ENCODE measurements around the gene MFSD6.
"Not testable (repeated sequence)": the region's sequence is repeated elsewhere in the genome, so short reads cannot be mapped to it uniquely, and the experiment has no call there.

Gene MFSD6

GRCh38 chr2:190407662-190408537 is at the start of gene MFSD6:
MFSD6 (plus strand) TSS chr2:190408355; CDS start chr2:190436030, 27,675 bp downstream.
- FAIRE-seq, result no peak

DNA sequence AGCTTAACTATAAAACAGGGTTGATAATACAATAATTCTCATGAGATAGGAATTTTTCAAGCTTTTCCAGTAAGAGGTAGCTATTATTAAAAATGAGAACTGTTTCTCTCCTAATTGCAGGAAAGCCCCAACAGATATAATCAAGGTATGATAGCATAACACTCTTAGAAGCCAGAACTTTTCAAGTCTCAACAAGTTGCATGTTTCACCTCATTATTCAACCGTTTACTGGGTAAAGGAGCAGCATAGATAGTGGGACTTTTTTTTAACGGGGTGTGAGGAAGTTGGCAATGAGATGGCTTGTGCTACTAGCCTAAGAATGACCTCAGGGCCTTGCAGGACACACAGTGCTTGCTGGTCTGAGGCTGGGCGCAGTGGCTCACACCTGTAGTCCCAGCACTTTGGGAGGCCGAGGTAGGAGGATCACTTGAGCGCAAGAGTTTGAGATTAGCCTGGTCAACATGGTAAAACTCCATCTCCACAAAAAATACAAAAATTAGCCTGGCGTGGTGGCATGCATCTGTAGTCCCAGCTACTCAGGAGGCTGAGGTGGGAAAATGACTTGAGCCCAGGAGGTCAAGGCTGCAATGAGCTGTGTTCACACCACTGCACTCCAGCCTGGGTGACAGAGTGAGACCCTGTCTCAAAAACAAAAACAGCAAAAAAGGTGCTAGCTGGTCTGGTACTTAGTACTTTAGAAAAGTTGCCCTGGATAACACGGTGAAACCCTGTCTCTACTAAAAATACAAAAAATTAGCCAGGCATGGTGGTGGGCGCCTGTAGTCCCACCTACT is 49.3 kb upstream of the MFSD6 start:
- FAIRE-seq, result not testable (repeated sequence)

DNA sequence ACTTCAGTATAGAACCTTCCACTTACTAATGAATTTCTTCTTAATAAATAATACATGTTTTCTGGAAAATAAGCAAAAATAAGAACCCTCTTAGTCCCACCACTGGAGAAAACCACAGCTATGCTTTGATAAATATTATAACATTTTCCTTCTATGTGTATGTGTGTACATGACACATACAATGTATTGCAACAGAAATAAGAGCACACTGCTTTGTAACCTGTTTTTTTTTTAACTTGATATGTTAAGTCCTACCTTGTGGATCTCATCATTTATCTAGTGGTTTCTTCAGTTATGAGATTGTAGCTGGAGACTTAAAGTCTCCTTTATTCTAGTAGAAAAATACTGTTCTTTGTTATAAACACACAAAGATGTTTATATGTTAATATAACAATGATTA is 47.6 kb upstream of the MFSD6 start:
- FAIRE-seq, result no peak

GRCh38 chr2:190360965-190361364 is 47.2 kb upstream of the MFSD6 start:
- no peak for FAIRE-seq

DNA sequence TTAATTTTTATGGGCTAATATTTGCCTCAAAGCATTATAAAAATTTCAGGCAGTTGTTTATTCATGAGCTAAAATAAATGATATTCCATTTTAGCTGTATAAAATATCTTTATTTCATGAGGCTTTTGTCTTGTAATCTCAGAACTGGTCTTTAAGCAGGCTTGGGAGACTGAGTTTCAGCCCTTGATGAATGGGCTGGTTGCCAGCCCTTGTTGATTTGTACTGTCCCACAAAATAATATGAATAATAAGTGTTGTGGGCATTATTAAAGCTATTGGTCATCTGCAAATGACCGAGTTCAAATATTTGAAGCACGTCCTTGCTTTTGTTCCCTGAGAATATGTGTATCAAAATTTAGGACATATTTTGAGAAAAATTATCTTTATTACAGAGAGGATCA is 46.6 kb upstream of the MFSD6 start:
- FAIRE-seq, result no peak

DNA sequence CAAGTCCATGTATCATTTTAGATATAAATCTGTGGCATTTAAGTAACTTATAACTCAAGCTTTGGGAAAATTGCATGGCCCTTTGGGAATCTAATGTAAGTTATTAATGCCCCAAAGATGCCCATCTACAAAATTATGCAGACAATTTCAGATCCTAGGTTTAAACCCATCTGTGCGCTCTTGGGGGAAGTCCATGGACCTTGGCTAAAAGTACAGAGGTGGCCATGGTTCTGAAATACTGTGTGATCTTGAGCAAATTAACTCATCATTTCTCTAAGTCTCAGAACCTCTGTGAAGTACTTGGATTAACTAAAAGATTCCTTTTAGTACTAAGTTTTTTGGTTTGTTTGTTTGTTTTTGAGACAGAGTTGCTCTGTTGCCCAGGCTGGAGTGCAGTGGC is 45.3 kb upstream of the MFSD6 start:
- no peak for FAIRE-seq

DNA sequence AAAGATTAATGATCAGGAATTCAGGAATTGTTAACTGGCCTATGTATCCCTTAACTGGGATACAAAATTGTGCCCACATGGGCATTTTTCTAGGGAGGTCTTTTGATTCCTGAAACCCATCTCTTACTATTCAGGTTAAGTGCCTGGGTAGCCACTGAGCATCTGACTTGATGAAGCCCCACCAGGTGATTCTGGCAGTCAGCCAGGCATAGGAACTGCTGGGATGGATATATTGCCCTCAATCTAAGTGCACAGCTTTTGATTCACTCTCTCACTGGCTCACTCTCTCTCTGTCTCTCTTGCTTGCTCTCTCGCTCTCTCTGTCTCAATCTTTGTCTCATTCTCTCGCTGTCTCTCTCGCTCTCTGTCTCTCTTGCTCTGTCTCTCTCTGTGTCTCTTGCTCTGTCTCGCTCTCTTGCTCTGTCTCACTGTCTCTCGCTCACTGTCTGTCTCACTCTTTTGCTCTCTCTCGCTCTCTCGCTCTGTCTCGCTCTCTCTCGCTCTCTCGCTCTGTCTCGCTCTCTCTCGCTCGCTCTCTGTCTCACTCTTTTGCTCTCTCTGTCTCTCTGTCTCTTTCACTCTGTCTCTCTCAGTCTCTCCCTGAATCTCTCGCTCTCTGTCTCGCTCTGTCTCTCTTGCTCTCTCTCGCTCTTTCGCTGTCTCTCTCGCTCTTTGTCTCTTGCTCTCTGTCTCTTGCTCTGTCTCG is 42.5 kb upstream of the MFSD6 start:
- FAIRE-seq, result no peak

GRCh38 chr2:190366248-190366753 is 41.9 kb upstream of the MFSD6 start:
- no peak for FAIRE-seq

DNA sequence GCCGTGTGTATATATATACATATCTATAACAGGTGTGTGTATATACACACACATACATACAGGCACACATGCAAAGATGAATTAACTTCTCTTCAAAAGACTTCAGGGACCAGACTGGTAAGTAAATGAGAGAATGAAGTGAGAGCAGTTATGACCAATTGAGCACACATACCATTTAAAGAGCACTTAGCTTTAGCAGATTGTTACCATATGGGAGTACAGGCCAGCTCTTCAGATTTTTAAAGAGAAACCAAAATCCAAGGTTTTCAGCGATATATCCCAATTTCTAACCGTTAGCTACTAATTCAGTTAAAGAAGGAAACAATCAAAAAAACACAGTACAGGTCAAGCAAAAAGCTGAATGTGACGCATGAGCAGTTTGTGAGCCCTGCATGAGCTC is 41.1 kb upstream of the MFSD6 start:
- no peak for FAIRE-seq

DNA sequence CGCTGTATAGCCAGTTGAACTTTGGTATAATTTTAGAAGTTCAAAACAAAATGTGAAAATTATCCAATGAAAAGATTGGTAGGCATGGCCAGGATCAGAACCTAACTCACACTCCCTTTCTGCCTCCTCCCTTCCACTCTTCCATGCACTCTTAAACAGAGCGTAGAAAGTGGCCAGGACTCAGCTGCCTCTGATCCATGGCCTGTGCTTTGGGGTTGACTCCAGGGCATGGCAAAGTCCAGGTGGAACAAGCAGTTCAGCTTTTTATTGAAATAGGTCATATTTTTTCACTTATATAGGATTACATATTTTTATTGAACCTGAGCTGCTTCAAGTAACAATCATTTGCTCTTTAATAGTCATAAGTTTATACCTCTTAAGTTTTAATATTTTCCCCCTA is 38.5 kb upstream of the MFSD6 start:
- no peak for FAIRE-seq

DNA sequence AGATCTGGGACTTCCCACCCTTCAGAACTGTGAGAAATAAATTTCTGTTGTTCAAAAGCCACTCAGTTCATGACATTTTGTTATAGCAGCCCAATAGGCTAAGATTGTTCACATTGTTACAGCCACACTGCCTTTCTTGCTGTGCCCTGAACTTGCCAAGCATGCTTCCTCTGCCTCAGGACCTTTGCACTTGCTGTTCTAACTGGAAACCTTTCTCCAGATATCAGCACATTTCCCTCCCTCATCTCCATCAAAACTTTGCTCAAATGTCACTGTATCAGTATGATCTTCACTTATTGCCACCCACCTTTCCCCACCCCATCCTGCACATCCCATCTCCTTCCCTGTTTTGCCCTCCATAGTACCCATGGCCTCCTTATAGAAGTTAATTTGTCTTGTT is 32.1 kb upstream of the MFSD6 start:
- FAIRE-seq, result no peak

- FAIRE-seq, result no peak
These were observed 31.4 kb upstream of the MFSD6 start for GRCh38 chr2:190376591-190377245.

DNA sequence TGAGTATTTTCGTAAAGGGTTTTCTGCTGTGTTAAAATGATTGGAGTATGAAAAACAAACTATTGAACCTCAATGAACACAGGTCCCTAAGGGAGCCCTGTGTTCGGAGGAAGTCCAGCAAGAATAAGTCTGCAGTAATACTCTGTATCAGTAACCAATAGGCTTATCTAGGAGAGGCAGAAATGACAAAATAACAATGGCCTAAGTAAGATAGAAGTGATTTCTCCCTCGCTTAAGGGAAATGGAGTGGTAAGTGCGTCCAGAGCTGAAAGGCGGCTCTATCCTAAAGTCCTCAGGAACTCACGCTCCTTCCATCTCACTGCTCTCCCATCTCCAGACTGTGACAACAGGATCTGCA is 29.3 kb upstream of the MFSD6 start:
- FAIRE-seq, result no peak

GRCh38 chr2:190379249-190379964 is 28.7 kb upstream of the MFSD6 start:
- no peak for FAIRE-seq

- FAIRE-seq, result no peak
These were observed 27.2 kb upstream of the MFSD6 start for GRCh38 chr2:190380962-190381412.

- FAIRE-seq, result no peak
These were observed 25.3 kb upstream of the MFSD6 start for GRCh38 chr2:190382851-190383250.

GRCh38 chr2:190387422-190387821 is 20.7 kb upstream of the MFSD6 start:
- FAIRE-seq, result no peak

- no peak for FAIRE-seq
These were observed 11.9 kb upstream of the MFSD6 start for GRCh38 chr2:190396271-190396670.

- FAIRE-seq, result no peak
These were observed 5.1 kb upstream of the MFSD6 start for GRCh38 chr2:190402986-190403603.

DNA sequence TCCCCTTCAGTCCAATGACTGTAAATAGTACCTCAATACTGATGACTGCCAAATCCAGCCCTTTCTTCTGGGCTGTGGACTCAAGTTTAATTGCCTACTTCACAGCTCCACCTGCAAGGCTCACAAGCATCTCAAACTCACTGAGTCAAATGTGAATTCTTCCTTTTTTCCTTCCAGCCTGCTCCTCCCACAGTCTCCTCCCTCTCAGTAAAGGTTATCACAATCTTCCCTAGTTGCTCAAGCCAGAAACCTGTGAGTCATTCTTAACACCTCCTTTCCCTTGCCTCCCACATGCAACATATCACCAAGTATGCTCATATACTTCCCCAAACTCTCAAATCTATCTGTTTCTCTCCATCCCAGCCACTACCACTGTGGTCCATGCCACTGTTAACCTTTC is 3.7 kb upstream of the MFSD6 start:
- no peak for FAIRE-seq

DNA sequence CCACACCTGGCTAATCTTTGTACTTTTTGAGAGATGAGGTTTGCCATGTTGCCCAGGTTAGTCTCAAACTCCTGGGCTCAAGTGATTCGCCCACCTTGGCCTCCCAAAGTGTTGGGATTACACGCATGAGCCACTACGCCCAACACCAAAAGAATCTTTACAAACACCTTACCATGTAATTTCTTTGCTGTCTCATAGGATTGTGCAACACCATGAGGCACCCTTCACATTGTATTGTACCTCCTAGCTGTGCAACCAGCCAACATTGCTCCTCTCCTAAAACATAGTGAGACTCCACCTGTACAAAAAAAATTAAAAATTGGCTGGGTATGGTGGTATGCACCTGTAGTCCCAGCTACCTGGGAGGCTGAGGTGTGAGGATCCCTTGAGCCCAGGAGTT is 3.1 kb upstream of the MFSD6 start:
- no peak for FAIRE-seq

All from endometrium (tissue), 2 donors.